GM23338 (cell line): Measurements from ENCODE around the gene FAM200C. TPM values are rescaled to one million over a fixed set of nuclear protein-coding genes. Genes with fewer than 3 reads are reported as not detected.
A peak's percentile ranks its signal among the peaks of the same experiment; 100 is the strongest.

Experiments
- ATAC-seq: fragments of 200-7000 bp; cut with Tn5 transposase; 3 replicates; pipeline ENCODE4 v1.9.1; 2020
- DNase-seq: peaks from one replicate; pipeline ENCODE4 v3.0.0-alpha.2; 2015; ENCODE audit warnings: low spot score
- H2AFZ ChIP-seq: fragments of 200-600 bp; sonication (generic); 2 replicates; pipeline ENCODE4 v1.8.0; 2016; ENCODE audit warnings: antibody characterized with exemption, mild to moderate bottlenecking, moderate library complexity
- H3F3A ChIP-seq: fragments of 200-600 bp; sonication (generic); replicated peaks from 2 replicates; pipeline ENCODE4 v1.8.0; 2017; ENCODE audit warnings: antibody characterized with exemption, mixed run types, low read depth
- H3K27ac ChIP-seq: fragments of 200-600 bp; sonication (generic); 2 replicates; pipeline ENCODE4 v1.6.1; 2016; ENCODE audit warnings: low read depth
- H3K27me3 ChIP-seq: fragments of 200-600 bp; sonication (generic); 2 replicates; pipeline ENCODE4 v1.8.0; 2016; ENCODE audit warnings: mild to moderate bottlenecking, mixed run types, moderate library complexity; ENCODE audit not compliant: insufficient read depth
- H3K36me3 ChIP-seq: fragments of 200-600 bp; sonication (generic); 2 replicates; pipeline ENCODE4 v1.8.0; 2016; ENCODE audit warnings: mild to moderate bottlenecking; ENCODE audit not compliant: insufficient read depth
- H3K4me1 ChIP-seq: fragments of 200-600 bp; sonication (generic); 2 replicates; pipeline ENCODE4 v1.8.0; 2016; ENCODE audit warnings: mild to moderate bottlenecking, moderate library complexity; ENCODE audit not compliant: insufficient read depth
- H3K4me2 ChIP-seq: fragments of 200-600 bp; sonication (generic); 2 replicates; pipeline ENCODE4 v1.7.1; 2017; ENCODE audit warnings: mixed run types
- H3K4me3 ChIP-seq: fragments of 200-600 bp; sonication (generic); 2 replicates; pipeline ENCODE4 v1.6.1; 2016; ENCODE audit warnings: mixed run types
- H3K79me2 ChIP-seq: fragments of 200-600 bp; sonication (generic); replicated peaks from 2 replicates; pipeline ENCODE4 v1.8.0; 2017; ENCODE audit warnings: mild to moderate bottlenecking; ENCODE audit not compliant: insufficient read depth
- H3K9me2 ChIP-seq: fragments of 200-600 bp; sonication (generic); 2 replicates; pipeline ENCODE4 v1.8.0; 2017; ENCODE audit not compliant: insufficient read depth
- H4K20me1 ChIP-seq: fragments of 200-600 bp; sonication (generic); replicated peaks from 2 replicates; pipeline ENCODE4 v1.8.0; 2017; ENCODE audit warnings: mild to moderate bottlenecking; ENCODE audit not compliant: insufficient read depth
- H3K27ac Mint-ChIP-seq: 2 replicates; pipeline ENCODE4 v1.8.0; 2020; ENCODE audit warnings: inconsistent platforms, mild to moderate bottlenecking, moderate library complexity, mixed read lengths
- H3K27me3 Mint-ChIP-seq: 3 replicates; pipeline ENCODE4 v1.8.0; 2022; ENCODE audit warnings: low read depth, mild to moderate bottlenecking, moderate library complexity, mixed read lengths, inconsistent platforms; ENCODE audit not compliant: insufficient read depth, poor library complexity
- H3K36me3 Mint-ChIP-seq: 3 replicates; pipeline ENCODE4 v1.8.0; 2021; ENCODE audit warnings: low read depth, mild to moderate bottlenecking, inconsistent platforms, moderate library complexity, mixed read lengths
- H3K4me1 Mint-ChIP-seq: 3 replicates; pipeline ENCODE4 v1.8.0; 2020; ENCODE audit warnings: mild to moderate bottlenecking, inconsistent platforms, mixed read lengths
- H3K4me3 Mint-ChIP-seq: 3 replicates; pipeline ENCODE4 v1.8.0; 2021; ENCODE audit warnings: moderate library complexity, mild to moderate bottlenecking, inconsistent platforms, mixed read lengths
- H3K9me3 Mint-ChIP-seq: 3 replicates; pipeline ENCODE4 v1.8.0; 2020; ENCODE audit warnings: moderate library complexity, mild to moderate bottlenecking, inconsistent platforms, mixed read lengths
- CREB1 ChIP-seq: fragments of 250-450 bp; sonication (Bioruptor Pico); IDR thresholded peaks from 2 replicates; pipeline ENCODE4 v1.5.0; 2020; ENCODE audit warnings: low read depth, mild to moderate bottlenecking, moderate library complexity
- EZH2 ChIP-seq: fragments of 200-600 bp; sonication (generic); IDR thresholded peaks from one replicate; pipeline ENCODE4 v1.8.0; 2017; ENCODE audit warnings: antibody characterized with exemption, mild to moderate bottlenecking, low read depth; ENCODE audit not compliant: unreplicated experiment
- JUNB ChIP-seq: IDR thresholded peaks from one replicate; pipeline ENCODE4 v1.6.1; 2016; ENCODE audit warnings: antibody characterized with exemption; ENCODE audit not compliant: unreplicated experiment
- POLR2AphosphoS5 ChIP-seq: IDR thresholded peaks from 2 replicates; pipeline ENCODE4 v1.6.1; 2016; ENCODE audit warnings: antibody characterized with exemption, low read depth
- STAT1 ChIP-seq: IDR thresholded peaks from one replicate; pipeline ENCODE4 v1.6.1; 2016; ENCODE audit warnings: antibody characterized with exemption; ENCODE audit not compliant: unreplicated experiment
- ZNF114 ChIP-seq: fragments of 250-450 bp; sonication (Bioruptor Pico); IDR thresholded peaks from 2 replicates; pipeline ENCODE4 v1.5.0; 2020; ENCODE audit warnings: mild to moderate bottlenecking, moderate library complexity
- ZNF331 ChIP-seq: fragments of 250-450 bp; sonication (Bioruptor Pico); IDR thresholded peaks from 2 replicates; pipeline ENCODE4 v1.5.0; 2020; ENCODE audit warnings: low read depth, mild to moderate bottlenecking, moderate library complexity
- ZNF462 ChIP-seq: fragments of 250-450 bp; sonication (Bioruptor Pico); IDR thresholded peaks from 2 replicates; pipeline ENCODE4 v1.5.0; 2020; ENCODE audit warnings: mild to moderate bottlenecking, moderate library complexity
- polyA plus RNA-seq: library from polyadenylated mRNA; unstranded; fragments of >200 nt; fragmentation: Nextera tagmentation; extraction: Ambion mirVana; gene quantifications from 2 replicates; pipeline ENCODE4 v1.2.1, GENCODE V29; 2016
- total RNA-seq: library from RNA; depleted of rRNA; stranded (reverse); fragments of >200 nt; shearing (Covaris generic); gene quantifications from 2 replicates; pipeline ENCODE4 v1.2.3, GENCODE V29; 2014

The FAM200C gene
- total and polyA plus RNA-seq, 2 experiments from 2014 or later = 4.6 to 6.9 TPM

- Histone ChIP-seq H3F3A (no peaks in the 10 kb centered on the region), H3K27me3 (no peaks in the 10 kb centered on the region), H3K36me3 (peaks cover 30% of the 10 kb centered on the region), H3K27ac (no peak within 1 kb of the TSS), H3K79me2 (peaks cover 50% of the 10 kb centered on the region), H3K9me2 (no peaks in the 10 kb centered on the region), H2AFZ (no peak within 1 kb of the TSS), H3K4me1 (peaks cover 21% of the 10 kb centered on the region; the same call in 1 of the 2 replicates), H4K20me1 (no peaks in the 10 kb centered on the region), H3K4me3 (peak within 1 kb of the TSS; percentile 86), H3K4me2 (peak within 1 kb of the TSS; percentile 89)
- Mint-ChIP-seq H3K36me3 (peaks cover 39% of the 10 kb centered on the region), H3K27ac (peak within 1 kb of the TSS; percentile 90), H3K4me1 (peaks cover 39% of the 10 kb centered on the region), H3K4me3 (peak within 1 kb of the TSS; percentile 87), H3K9me3 (no peaks in the 10 kb centered on the region), H3K27me3 (peaks cover 4% of the 10 kb centered on the region)
- ATAC-seq (peak; percentile 90), DNase-seq (peak; percentile 99)
- TF ChIP-seq ZNF114 (CRISPR knock-in tag) (no peak), POLR2AphosphoS5 (peak; percentile 97), CREB1 (0 out of 2 replicates have a peak, but pooled peaks have one; percentile 12), JUNB (no peak)
These were observed 21.9 kb upstream of the FAM200C start, which contains the start of gene PTTG1 for GRCh38 chr5:160421625-160422258. TSS of gene PTTG1 (plus strand) at chr5:160421855. CDS start at chr5:160422313, 458 bp downstream.

- Histone ChIP-seq H3K4me1 (peaks cover 21% of the 10 kb centered on the region; the same call in 1 of the 2 replicates), H3K27me3 (no peaks in the 10 kb centered on the region), H3K9me2 (no peaks in the 10 kb centered on the region), H3F3A (no peaks in the 10 kb centered on the region), H3K4me3 (no peak overlapping the region), H3K27ac (0 out of 2 replicates have a peak overlapping the region, but pooled peaks have one; percentile 93), H2AFZ (peak overlapping the region; percentile 49; the same call in 1 of the 2 replicates), H4K20me1 (no peaks in the 10 kb centered on the region), H3K4me2 (peak overlapping the region; percentile 88), H3K36me3 (peaks cover 22% of the 10 kb centered on the region), H3K79me2 (peaks cover 57% of the 10 kb centered on the region)
- no peak for DNase-seq
- no peak for TF ChIP-seq EZH2
- Mint-ChIP-seq H3K9me3 (no peaks in the 10 kb centered on the region), H3K4me3 (peak overlapping the region; percentile 97), H3K4me1 (peaks cover 39% of the 10 kb centered on the region), H3K27me3 (peaks cover 4% of the 10 kb centered on the region), H3K36me3 (peaks cover 31% of the 10 kb centered on the region), H3K27ac (0 out of 2 replicates have a peak overlapping the region, but pooled peaks have one; percentile 8)
- no peak for ATAC-seq
These were observed 20.4 kb upstream of the FAM200C start for GRCh38 chr5:160420331-160420610.

- Histone ChIP-seq H3K79me2 (peaks cover 57% of the 10 kb centered on the region), H2AFZ (peak overlapping the region; percentile 49; the same call in 1 of the 2 replicates), H3K9me2 (no peaks in the 10 kb centered on the region), H3K27me3 (no peaks in the 10 kb centered on the region), H3K4me3 (peak overlapping the region; percentile 57), H4K20me1 (no peaks in the 10 kb centered on the region), H3K4me1 (peaks cover 21% of the 10 kb centered on the region; the same call in 1 of the 2 replicates), H3K4me2 (peak overlapping the region; percentile 88), H3K27ac (peak overlapping the region; percentile 93), H3F3A (no peaks in the 10 kb centered on the region), H3K36me3 (peaks cover 16% of the 10 kb centered on the region)
- Mint-ChIP-seq H3K27me3 (peaks cover 4% of the 10 kb centered on the region), H3K4me3 (peak overlapping the region; percentile 97), H3K36me3 (peaks cover 25% of the 10 kb centered on the region), H3K9me3 (no peaks in the 10 kb centered on the region), H3K27ac (peak overlapping the region; percentile 95), H3K4me1 (peaks cover 37% of the 10 kb centered on the region)
- DNase-seq = peak; percentile 19
- ATAC-seq = no peak
- TF ChIP-seq POLR2AphosphoS5 (no peak), ZNF462 (CRISPR knock-in tag) (no peak), EZH2 (no peak), STAT1 (no peak), ZNF331 (CRISPR knock-in tag) (no peak)
These were observed 19.8 kb upstream of the FAM200C start for GRCh38 chr5:160419458-160420330.
